Stimulated activated CD4-positive, alpha-beta T cell treated with anti-CD3 and anti-CD28 coated beads, Interleukin-15, amount 100 ng/mL, for 24 hours (primary cell): ENCODE measurements around the gene SIK3.

Experiments used
- DNase-seq: peaks from one replicate; pipeline ENCODE4 v3.0.0-alpha.2; 2020

SIK3 gene

DNA sequence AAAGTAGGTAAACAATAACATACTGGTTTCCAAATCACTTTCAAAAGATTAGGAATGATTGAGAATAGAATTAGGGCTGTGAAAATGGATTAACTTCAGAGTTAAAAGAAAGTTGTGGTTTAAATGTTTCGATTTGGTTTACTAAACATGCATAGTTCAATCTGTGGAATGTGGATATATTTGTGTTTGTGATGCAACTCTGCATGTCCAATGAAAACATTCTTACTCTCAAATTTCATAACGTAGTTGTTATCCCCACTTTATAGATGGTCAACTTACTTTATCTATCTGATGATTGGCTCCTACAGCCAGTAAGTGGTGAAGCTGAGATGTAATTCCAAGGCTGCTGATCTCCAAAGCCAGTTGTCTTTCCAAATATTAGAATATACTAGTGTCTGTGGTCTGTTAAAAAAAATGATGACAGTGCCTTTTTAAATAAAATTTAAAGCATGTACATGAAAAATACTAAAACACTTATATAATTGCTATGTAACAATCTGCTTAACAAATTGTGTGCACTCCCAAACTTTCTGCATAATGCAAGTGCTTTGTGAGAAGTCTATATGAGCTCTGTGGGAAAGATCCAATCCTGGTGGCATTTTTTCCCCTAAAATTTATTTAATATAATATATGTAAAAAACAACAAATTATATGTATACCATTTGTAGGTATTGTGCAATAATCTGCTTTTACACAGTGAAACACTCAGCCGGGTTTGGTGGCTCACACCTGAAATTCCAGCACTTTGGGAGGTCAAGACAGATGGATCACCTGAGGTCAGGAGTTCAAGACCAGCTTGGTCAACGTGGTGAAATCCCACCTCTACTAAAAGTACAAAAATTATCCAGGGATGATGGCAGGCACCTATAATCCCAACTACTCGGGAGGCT, 9.7 kb upstream of the SIK3 start:
- no peak for DNase-seq

- DNase-seq: no peak
These were observed 2.3 kb upstream of the SIK3 start for GRCh38 chr11:117100556-117100955.

GRCh38 chr11:117099696-117100095, 1.5 kb upstream of the SIK3 start:
- no peak for DNase-seq

DNA sequence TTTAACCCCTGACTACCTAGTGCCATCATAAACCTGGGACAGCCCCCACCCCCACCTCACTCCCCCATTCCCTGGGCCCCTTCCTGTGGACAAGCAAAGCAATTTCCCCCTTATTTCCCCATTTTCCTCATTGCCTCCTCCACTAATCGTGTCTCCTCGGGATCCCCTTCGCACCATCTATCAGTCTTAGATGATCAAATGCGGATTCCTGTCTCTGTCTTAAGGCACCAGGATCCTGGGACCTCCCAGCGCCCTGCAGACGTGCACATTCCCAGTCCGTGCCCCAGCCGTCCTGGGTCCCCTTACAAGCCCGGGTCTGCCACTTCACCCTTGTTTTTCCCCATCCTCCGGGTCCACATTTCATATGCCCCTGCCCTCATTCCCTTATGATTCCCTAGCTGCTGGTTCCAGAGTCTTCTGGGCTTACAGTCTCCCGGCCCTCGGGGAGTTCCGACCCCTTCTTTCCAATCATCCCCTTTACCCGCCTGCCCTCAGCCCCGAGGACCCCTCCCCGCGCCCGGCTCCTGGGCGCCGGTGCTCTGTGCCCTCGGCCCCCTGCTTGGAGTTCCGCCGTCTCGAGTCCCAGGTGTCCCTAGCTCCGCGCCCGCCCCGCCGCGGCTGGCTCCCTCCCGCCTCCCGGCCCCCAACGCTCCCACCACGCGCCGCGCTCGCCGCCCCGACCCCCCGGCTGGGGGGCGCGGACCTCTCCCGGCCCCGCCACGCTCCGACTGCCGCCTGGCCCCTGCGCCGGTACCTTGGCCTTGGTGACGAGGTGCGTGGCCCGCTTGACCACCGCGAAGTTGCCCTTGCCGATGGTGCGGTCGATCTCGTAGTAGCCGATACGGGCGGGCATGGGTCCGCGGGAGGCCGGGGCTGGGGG, 599 bp downstream of the SIK3 start:
- peak; percentile 48 for DNase-seq

DNA sequence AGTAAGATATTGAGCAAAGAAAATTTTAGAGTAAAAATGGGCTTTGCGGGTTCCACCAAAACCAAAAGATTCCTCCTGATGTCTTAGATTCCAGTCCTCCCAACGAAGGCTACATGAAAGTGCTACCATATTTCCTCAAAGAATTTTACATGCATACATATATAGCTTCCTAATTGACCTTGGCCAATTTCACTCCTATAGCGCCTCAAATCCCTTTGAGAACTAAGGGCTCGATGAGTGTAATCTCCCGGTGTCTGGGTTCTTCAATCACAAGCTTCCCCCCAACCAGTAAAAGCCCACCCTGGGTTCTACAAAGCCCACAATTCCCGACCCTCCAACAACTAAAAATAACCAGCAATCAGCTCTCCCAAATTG, 1.2 kb downstream of the SIK3 start:
- no peak for DNase-seq

- DNase-seq: peak; percentile 37
These were observed 1.8 kb downstream of the SIK3 start for GRCh38 chr11:117096201-117096991.

DNA sequence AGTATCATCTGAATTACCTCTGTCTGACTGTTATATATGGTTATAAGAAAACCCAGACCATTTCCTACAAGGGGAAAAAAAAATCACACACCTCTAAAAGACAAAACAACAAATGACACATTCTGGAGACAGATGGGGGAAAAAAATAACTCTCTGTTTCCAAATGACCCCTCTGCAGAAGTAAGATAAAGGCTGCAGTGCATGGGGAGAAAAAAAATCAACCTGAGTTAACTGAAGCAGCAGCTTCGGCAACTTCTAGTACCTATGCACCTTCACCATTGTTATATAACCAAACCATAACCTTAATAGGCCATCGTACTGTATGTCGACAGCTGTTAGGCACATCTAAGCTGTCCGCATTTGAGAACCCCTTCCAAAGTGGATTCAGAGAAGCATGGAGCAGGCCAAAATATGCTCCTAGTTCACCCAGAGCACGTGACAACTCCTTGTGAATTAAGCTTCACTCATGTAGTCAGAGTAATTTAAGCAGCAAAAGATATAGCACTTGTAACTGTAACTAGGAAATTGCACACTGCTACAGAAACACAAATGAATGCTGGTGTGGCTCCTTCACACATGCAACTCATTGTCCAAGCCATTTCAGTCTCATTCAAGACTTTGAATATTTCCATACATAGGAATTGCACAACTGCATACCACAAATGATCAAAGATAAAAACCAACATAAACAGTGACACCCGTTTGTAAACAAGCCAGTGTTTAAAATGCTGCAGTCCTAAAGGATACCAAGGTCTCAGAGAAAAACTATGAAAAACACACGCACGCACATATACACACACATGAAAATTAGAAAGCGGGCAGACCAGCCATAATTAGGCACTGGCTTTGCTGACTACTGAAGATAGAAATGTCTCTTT, 2.7 kb downstream of the SIK3 start:
- no peak for DNase-seq

GRCh38 chr11:117094776-117095175, 3.5 kb downstream of the SIK3 start:
- no peak for DNase-seq

DNA sequence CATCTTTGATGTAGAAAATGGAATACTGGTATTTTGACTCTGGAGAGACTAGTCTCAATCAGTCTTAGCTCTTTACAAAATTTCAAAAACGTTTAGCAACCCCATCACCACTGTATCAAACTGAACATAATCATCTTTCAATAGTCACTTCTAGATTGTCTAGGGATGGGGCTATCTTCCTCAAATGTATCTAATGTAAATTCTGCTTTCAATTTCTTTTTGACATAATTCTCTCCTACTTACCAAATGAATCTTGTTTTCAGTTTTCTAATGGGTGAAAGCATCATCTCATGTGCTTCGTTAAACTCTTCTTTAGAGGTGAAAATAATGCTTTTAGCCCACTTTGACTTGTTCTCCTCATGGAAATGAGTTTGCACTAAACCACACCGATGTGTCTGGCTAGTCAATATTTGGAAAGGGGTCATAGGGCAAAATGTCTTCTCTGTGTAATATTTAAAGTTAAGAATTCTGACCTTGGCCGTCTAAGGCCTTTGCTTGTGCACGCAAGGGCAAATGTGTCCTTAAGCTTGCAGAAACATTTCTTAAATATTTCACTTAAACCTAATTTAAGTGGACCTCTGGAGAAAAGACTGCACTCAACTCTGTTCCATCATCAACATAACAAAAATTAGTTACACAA, 5.2 kb downstream of the SIK3 start:
- DNase-seq: no peak

GRCh38 chr11:117091753-117092477, 6.3 kb downstream of the SIK3 start:
- DNase-seq: no peak

- no peak for DNase-seq
These were observed 8.0 kb downstream of the SIK3 start for GRCh38 chr11:117090111-117090706.

GRCh38 chr11:117089685-117090084, 8.5 kb downstream of the SIK3 start:
- no peak for DNase-seq

- no peak for DNase-seq
These were observed 10.8 kb downstream of the SIK3 start for GRCh38 chr11:117087446-117087845.

DNA sequence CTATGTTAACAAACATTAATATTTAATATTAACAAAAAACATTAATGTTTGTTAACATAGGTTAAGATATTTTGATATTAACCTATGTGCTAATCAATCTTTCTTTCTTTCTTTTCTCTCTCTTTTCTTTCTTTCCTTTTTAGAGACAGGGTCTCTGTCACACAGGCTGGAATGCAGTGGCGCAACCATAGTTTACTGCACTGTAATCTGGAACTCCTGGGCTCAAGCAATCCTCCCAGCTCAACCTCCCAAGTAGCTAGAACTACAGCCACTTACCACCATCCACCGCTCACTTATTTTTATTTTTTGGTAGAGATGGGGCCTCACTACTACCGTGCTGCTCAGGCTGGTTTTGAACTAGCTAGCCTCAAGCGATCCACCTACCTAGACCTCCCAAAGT, 13.2 kb downstream of the SIK3 start:
- no peak for DNase-seq

GRCh38 chr11:117083011-117083935, 15.0 kb downstream of the SIK3 start:
- no peak for DNase-seq

DNA sequence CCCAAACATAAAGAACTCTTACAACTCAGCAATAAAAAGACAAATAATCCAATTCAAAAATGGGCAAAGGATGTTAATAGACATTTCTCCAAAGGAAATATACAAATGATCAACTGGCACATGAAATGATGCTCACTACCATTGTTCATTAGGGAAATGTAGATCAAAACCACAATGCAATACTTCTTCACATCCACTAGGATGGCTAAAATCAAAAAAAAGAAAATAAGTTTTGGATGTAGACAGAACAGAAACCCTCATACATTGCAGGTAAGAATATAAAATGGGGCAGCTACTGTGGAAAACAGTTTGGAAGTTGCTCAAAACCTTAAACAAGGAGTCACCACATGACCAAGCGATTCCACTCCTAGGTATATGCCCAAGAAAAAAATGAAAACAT, 16.3 kb downstream of the SIK3 start:
- DNase-seq: no peak

DNA sequence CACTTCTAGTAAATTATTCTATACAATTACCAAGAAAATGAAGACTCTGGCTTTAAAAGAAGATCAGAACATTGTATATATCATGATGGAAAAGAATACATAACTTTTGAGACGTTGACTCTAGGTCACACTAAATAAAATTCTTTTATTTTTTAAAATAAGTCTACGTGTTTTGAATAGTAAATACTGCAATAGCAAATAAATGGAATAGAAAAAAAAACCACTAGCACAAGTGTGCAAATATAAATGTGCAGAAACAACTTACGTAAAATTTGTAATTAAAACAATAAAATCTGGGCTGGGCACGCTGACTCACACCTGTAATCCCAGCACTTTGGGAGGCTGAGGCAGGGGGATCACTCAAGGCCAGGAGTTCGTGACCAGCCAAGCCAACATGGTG, 17.9 kb downstream of the SIK3 start:
- DNase-seq: no peak

DNA sequence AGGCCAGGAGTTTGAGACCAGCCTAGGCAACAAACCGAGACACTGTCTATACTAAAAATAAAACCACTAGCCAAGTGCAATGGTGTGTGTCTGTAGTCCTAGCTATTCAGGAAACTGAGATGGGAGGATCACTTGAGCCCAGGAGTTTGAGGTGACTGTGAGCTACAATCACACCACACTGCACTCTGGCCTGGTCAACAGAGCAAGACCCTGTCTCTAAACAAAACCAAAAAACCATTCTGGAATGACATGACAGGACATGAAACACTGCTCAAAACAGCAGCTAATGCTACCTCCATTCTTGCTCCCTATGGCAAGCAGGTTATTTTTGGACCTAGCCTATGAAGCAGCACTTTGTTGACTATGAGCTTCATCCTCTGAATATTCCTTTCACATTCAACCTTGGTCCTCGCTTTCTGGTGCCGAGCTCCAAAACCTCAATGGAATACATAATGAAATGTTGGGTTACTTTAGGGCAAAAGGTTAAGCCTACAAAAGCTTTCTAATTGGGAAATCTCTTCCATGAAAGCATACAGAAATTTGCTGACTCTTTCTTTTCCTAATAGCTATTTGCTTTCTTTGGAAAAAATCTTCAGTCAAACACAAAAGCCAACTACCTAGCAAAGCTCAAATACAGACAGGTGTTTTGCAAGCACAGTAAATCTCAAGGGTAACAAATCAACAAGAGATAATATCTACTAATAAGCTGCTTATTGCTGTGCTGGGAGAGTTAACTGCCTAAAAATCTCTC, 21.1 kb downstream of the SIK3 start:
- DNase-seq: no peak

DNA sequence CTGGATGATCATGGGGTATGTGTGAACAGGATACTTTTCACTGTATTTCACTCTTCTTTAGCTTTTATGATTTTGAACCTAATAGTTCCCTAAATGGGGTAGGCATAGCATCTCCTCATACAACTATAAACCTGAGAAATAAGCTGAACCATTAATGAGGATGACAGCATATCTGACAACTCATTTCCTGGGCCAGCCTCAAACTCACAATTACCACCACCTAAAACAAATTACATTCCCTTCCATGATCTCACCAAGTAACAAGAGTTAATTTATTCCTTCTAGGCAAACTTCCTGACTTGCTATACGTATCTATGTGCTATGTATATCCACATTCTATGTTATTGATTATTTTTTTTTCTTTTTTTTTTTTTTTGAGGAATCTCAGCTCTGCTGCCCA, 23.0 kb downstream of the SIK3 start:
- no peak for DNase-seq
